ENCODE data around the gene USP16.

DNA sequence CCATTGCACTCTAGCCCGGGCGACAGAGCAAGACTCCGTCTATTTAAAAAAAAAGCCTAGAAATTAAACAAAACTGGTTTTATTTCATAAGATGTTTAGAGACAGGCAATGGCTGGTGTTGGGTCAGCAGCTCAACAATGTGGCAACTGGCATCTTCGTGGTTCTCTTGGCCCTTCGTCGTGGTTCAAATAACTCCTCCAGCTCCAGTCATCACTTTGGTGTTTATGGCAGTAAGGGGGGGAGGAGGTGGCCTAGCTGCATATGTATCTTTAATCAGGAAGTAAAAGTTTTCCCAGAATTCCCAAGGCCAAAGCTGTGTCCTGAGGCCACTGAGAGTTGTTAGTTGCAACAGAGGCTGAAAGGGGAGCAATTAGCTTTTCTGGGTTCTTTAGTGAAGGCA lies 18.8 kb upstream of the USP16 start:
- TF ChIP-seq POLR2A (IDR thresholded peaks at IDR 0.05; ENCODE audit: low read length) (no peak), MAFK (IDR thresholded peaks at IDR 0.05; ENCODE audit: partially characterized antibody) (no peak), JUN (IDR thresholded peaks at IDR 0.05) (no peak), MAX (IDR thresholded peaks at IDR 0.05) (no peak), TP53 (CRISPR knock-in tag; IDR thresholded peaks at IDR 0.05) (no peak), CTCF (IDR thresholded peaks at IDR 0.05) (no peak), KDM1A (IDR thresholded peaks at IDR 0.05; ENCODE audit: low read depth) (no peak), CHD4 (IDR thresholded peaks at IDR 0.05; ENCODE audit: borderline replicate concordance) (no peak), EP300 (IDR thresholded peaks at IDR 0.05) (no peak), RFX5 (IDR thresholded peaks at IDR 0.05) (no peak), ZSCAN20 (CRISPR knock-in tag; IDR thresholded peaks at IDR 0.05) (no peak)
